H1 (cell line): ENCODE data around the gene TSSC4. TPM values are rescaled to one million over a fixed set of nuclear protein-coding genes. Genes with fewer than 3 reads are reported as not detected.
"Not testable (repeated sequence)": the region's sequence is repeated elsewhere in the genome, so short reads cannot be mapped to it uniquely, and the experiment has no call there.

Experiments used
- CTCF ChIA-PET: fragments of 300-600 bp; sonication (Branson Sonifier 250); formaldehyde crosslinking; loops from one replicate; lab custom pipeline; 2021; ENCODE audit not compliant: partially characterized antibody; lab: Charles Lee
- POLR2A ChIA-PET: fragments of 300-600 bp; sonication (Branson Sonifier 250); formaldehyde crosslinking; loops from one replicate; lab custom pipeline; 2021; ENCODE audit warnings: inconsistent platforms; ENCODE audit not compliant: partially characterized antibody; lab: Charles Lee
- DNase-seq, 2 experiments: peaks; one replicate each; pipeline versions ENCODE4 v3.0.0 to v3.0.0-alpha.2; 2010 to 2022; ENCODE audit warnings: low spot score in 2 of 2, low read depth in 1 of 2, mixed read lengths in 1 of 2
- FAIRE-seq: peaks from 2 replicates; lab custom pipeline; 2011; peaks lifted over from hg19 to GRCh38; lab: Jason Lieb, UNC
- H2AFZ ChIP-seq: 2 replicates; pipeline ENCODE4 v1.8.1; 2012; ENCODE audit warnings: low read length, inconsistent platforms
- H2AK5ac ChIP-seq: 2 replicates; pipeline ENCODE4 v1.6.1; 2013; ENCODE audit warnings: low read depth, low read length
- H2BK120ac ChIP-seq: replicated peaks from 2 replicates; pipeline ENCODE3; 2013; ENCODE audit warnings: low read depth, low read length, inconsistent platforms
- H2BK12ac ChIP-seq: 2 replicates; pipeline ENCODE4 v1.6.1; 2013; ENCODE audit warnings: low read depth, low read length
- H2BK15ac ChIP-seq: 2 replicates; pipeline ENCODE4 v1.6.1; 2013; ENCODE audit warnings: low read length
- H2BK20ac ChIP-seq: 2 replicates; pipeline ENCODE4 v1.6.1; 2013; ENCODE audit warnings: low read length
- H2BK5ac ChIP-seq: 2 replicates; pipeline ENCODE4 v1.6.1; 2013; ENCODE audit warnings: low read depth, low read length
- H3K14ac ChIP-seq: 2 replicates; pipeline ENCODE4 v1.6.1; 2013; ENCODE audit warnings: inconsistent platforms; ENCODE audit not compliant: insufficient read length
- H3K18ac ChIP-seq: 2 replicates; pipeline ENCODE4 v1.6.1; 2013; ENCODE audit warnings: low read length; ENCODE audit errors: extremely low read depth
- H3K23ac ChIP-seq: 2 replicates; pipeline ENCODE4 v1.6.1; 2013; ENCODE audit warnings: inconsistent platforms; ENCODE audit not compliant: insufficient read length
- H3K23me2 ChIP-seq: 2 replicates; pipeline ENCODE4 v1.6.1; 2013; ENCODE audit warnings: low read depth, low read length
- H3K27ac ChIP-seq: 2 replicates; pipeline ENCODE4 v1.6.1; 2011; ENCODE audit warnings: low read depth, low read length, inconsistent platforms
- H3K27me3 ChIP-seq, 4 experiments: replicated peaks in 1 of 4; 1 replicate in 1 of 4; 2 replicates in 3 of 4; pipeline versions ENCODE4 v1.6.1 to v1.8.1; 2011 to 2013; ENCODE audit warnings: low read length in 3 of 4, mild to moderate bottlenecking in 3 of 4, inconsistent platforms in 2 of 4, mixed read lengths in 2 of 4, moderate library complexity in 1 of 4; ENCODE audit not compliant: control insufficient read depth in 3 of 4, insufficient read depth in 3 of 4; ENCODE audit errors: extremely low read depth in 1 of 4
- H3K36me3 ChIP-seq, 4 experiments: 2 replicates each; pipeline versions ENCODE4 v1.6.1 to v1.8.1; 2011 to 2013; ENCODE audit warnings: mild to moderate bottlenecking in 4 of 4, low read length in 3 of 4, moderate library complexity in 2 of 4, control low read depth in 1 of 4, inconsistent platforms in 1 of 4; ENCODE audit not compliant: insufficient read depth in 4 of 4, control insufficient read depth in 2 of 4
- H3K4ac ChIP-seq: replicated peaks from 2 replicates; pipeline ENCODE3; 2013; ENCODE audit warnings: low read length, low read depth, mixed read lengths, inconsistent platforms; ENCODE audit not compliant: insufficient read length
- H3K4me1 ChIP-seq, 4 experiments: replicated peaks in 1 of 4; 1 replicate in 1 of 4; 2 replicates in 3 of 4; pipeline versions ENCODE4 v1.6.1 to v1.8.1; 2011 to 2013; ENCODE audit warnings: low read length in 3 of 4, inconsistent platforms in 2 of 4, mixed read lengths in 1 of 4; ENCODE audit not compliant: insufficient read depth in 4 of 4, control insufficient read depth in 3 of 4
- H3K4me2 ChIP-seq, 2 experiments: 2 replicates each; pipeline versions ENCODE4 v1.6.1 to v1.8.1; 2011 to 2013; ENCODE audit warnings: low read depth in 2 of 2, low read length in 2 of 2, control low read depth in 1 of 2, inconsistent platforms in 1 of 2, mild to moderate bottlenecking in 1 of 2; ENCODE audit not compliant: insufficient read depth in 1 of 2
- H3K4me3 ChIP-seq, 4 experiments: fragments of 200-600, 300-600 bp in 1 of 4; sonication (generic), shearing (Covaris generic), sonication (Bioruptor Twin) in 1 of 4; 2 replicates each; pipeline versions ENCODE4 v1.5.1 to v1.8.1; 2011 to 2016; ENCODE audit warnings: low read length in 4 of 4, low read depth in 3 of 4, control low read depth in 2 of 4, inconsistent platforms in 2 of 4, mild to moderate bottlenecking in 2 of 4, mixed read lengths in 1 of 4, moderate library complexity in 1 of 4; ENCODE audit not compliant: insufficient read depth in 2 of 4; ENCODE audit errors: extremely low read depth in 1 of 4
- H3K56ac ChIP-seq: replicated peaks from 2 replicates; pipeline ENCODE3; 2013; ENCODE audit warnings: low read depth, mild to moderate bottlenecking, mixed read lengths, low read length, inconsistent platforms; ENCODE audit not compliant: insufficient read length
- H3K79me1 ChIP-seq: 2 replicates; pipeline ENCODE4 v1.6.1; 2013; ENCODE audit warnings: low read depth, low read length, control low read depth
- H3K79me2 ChIP-seq, 2 experiments: 2 replicates each; pipeline versions ENCODE4 v1.6.1 to v1.8.1; 2012 to 2013; ENCODE audit warnings: low read length in 2 of 2, mild to moderate bottlenecking in 2 of 2, inconsistent platforms in 1 of 2; ENCODE audit not compliant: insufficient read depth in 2 of 2, control insufficient read depth in 1 of 2
- H3K9ac ChIP-seq, 4 experiments: replicated peaks in 1 of 4; 1 replicate in 1 of 4; 2 replicates in 3 of 4; pipeline versions ENCODE4 v1.6.1 to v1.8.1; 2011 to 2013; ENCODE audit warnings: low read depth in 3 of 4, low read length in 3 of 4, control low read depth in 2 of 4, mild to moderate bottlenecking in 2 of 4, moderate library complexity in 2 of 4, inconsistent platforms in 1 of 4; ENCODE audit errors: extremely low read depth in 1 of 4
- H3K9me3 ChIP-seq, 2 experiments: 2 replicates each; pipeline versions ENCODE4 v1.6.1 to v1.8.1; 2012 to 2013; ENCODE audit warnings: mild to moderate bottlenecking in 2 of 2, moderate library complexity in 2 of 2, control low read depth in 1 of 2, inconsistent platforms in 1 of 2, low read depth in 1 of 2, low read length in 1 of 2, mixed read lengths in 1 of 2; ENCODE audit not compliant: insufficient read depth in 2 of 2
- H4K20me1 ChIP-seq, 2 experiments: replicated peaks in 1 of 2; 2 replicates each; pipeline versions ENCODE3 to v1.8.1; 2011 to 2013; ENCODE audit warnings: inconsistent platforms in 2 of 2, low read length in 2 of 2, mild to moderate bottlenecking in 1 of 2; ENCODE audit not compliant: insufficient read depth in 2 of 2, control insufficient read depth in 1 of 2
- H4K5ac ChIP-seq: 2 replicates; pipeline ENCODE4 v1.6.1; 2013; ENCODE audit warnings: low read length, low read depth, mixed read lengths, inconsistent platforms; ENCODE audit not compliant: insufficient read length
- H4K8ac ChIP-seq: 2 replicates; pipeline ENCODE4 v1.8.0; 2013; ENCODE audit warnings: mild to moderate bottlenecking, moderate library complexity, low read length, inconsistent platforms; ENCODE audit not compliant: insufficient read depth; ENCODE audit errors: extremely low read depth
- H4K91ac ChIP-seq: replicated peaks from 2 replicates; pipeline ENCODE3; 2013; ENCODE audit warnings: low read length, mixed read lengths, inconsistent platforms; ENCODE audit not compliant: insufficient read length
- BACH1 ChIP-seq: IDR thresholded peaks from 2 replicates; pipeline ENCODE4 v1.6.1; 2012; ENCODE audit warnings: low read length, improper control_type of control experiment
- BCL11A ChIP-seq, 2 experiments: IDR thresholded peaks; one replicate each; pipeline ENCODE4 v1.6.1; 2011; ENCODE audit warnings: low read depth in 2 of 2, low read length in 2 of 2, mild to moderate bottlenecking in 2 of 2
- CREB1 ChIP-seq: IDR thresholded peaks from 2 replicates; pipeline ENCODE4 v1.6.1; 2012; ENCODE audit warnings: inconsistent platforms
- CTBP2 ChIP-seq: IDR thresholded peaks from 2 replicates; pipeline ENCODE4 v1.7.0; 2011; ENCODE audit warnings: borderline replicate concordance, mild to moderate bottlenecking, moderate library complexity, mixed read lengths, low read length; ENCODE audit not compliant: insufficient read depth, insufficient read length
- JUN ChIP-seq: IDR thresholded peaks from 2 replicates; pipeline ENCODE4 v1.6.1; 2011; ENCODE audit warnings: low read depth, mild to moderate bottlenecking, improper control_type of control experiment, low read length
- WGBS, 2 experiments: shearing (Covaris generic) in 1 of 2; methylation state at CpG; one replicate each; pipeline versions ENCODE4 v1.1.6 to v1.1.7; 2013 to 2015; ENCODE audit warnings: low lambda C conversion rate in 2 of 2, mixed read lengths in 2 of 2, inconsistent platforms in 1 of 2, low coverage in 1 of 2, missing lambda C conversion rate in 1 of 2; ENCODE audit not compliant: insufficient replicate concordance in 2 of 2, insufficient coverage in 1 of 2, insufficient read length in 1 of 2; ENCODE audit errors: extremely low coverage in 1 of 2, missing lambda C conversion rate in 1 of 2; 5-methylcytosine and 5-hydroxymethylcytosine counted together
- polyA plus RNA-seq, 7 experiments: library from polyadenylated mRNA; depleted of rRNA in 3 of 7; stranded (reverse) in 5 of 7; unstranded in 2 of 7; fragments of >200 nt in 5 of 7; fragments of 200-250 nt in 2 of 7; gene quantifications; 1 replicate in 5 of 7; 2 replicates in 1 of 7; 4 replicates in 1 of 7; pipeline versions ENCODE4 v1.2.1 to v1.2.3, GENCODE V29; 2011 to 2013; ENCODE audit warnings: missing spikeins in 2 of 7, mixed read lengths in 2 of 7
- total RNA-seq: library from RNA; stranded (reverse); fragmentation: NEBNext Ultra II Directional; extraction: Animal tissue kit (Norgen Biotek cat#: 25700); gene quantifications from 2 replicates; pipeline ENCODE4 v1.2.1, GENCODE V29; 2021
- TF ChIP-seq, protein P1 (sequence below), 3 experiments: IDR thresholded peaks; 1 replicate in 2 of 3; 2 replicates in 1 of 3; pipeline versions ENCODE4 v1.5.1 to v1.6.1; 2011; ENCODE audit warnings: low read length in 3 of 3, mild to moderate bottlenecking in 3 of 3, inconsistent platforms in 2 of 3, low read depth in 1 of 3, moderate library complexity in 1 of 3; ENCODE audit not compliant: insufficient read depth in 1 of 3; ENCODE audit errors: control extremely low read depth in 1 of 3
- TF ChIP-seq, protein P2 (sequence below): IDR thresholded peaks from 2 replicates; pipeline ENCODE4 v1.6.1; 2011; ENCODE audit warnings: low read depth, mild to moderate bottlenecking, low read length; ENCODE audit not compliant: insufficient read depth

TSSC4 gene
- total and polyA plus RNA-seq, 2 of the 8 experiments (the other 6 are each of a cell fraction or from before 2014, with no cell fraction given): 34.0 to 39.3 TPM

DNA sequence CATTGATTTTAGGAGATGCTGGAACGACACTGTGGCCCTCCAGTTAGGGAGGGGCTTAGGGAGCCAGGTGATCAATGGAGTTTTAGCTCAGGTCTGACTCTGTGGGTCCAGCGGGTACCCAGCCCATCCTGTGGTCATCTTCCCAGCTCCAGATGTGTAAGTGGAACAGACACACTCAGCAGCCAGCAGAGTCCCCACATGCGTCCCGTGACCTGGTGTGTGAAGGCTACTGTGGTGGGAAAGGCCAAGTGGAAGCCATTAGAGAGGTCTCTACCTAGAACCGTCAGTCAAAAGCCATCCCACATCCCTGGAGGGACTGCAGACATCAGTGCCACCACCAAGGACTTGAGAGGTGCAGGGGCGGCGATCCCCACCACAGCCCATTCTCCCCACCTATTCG, 43.3 kb upstream of the TSSC4 start (continued):
- TF ChIP-seq, protein P1, sequence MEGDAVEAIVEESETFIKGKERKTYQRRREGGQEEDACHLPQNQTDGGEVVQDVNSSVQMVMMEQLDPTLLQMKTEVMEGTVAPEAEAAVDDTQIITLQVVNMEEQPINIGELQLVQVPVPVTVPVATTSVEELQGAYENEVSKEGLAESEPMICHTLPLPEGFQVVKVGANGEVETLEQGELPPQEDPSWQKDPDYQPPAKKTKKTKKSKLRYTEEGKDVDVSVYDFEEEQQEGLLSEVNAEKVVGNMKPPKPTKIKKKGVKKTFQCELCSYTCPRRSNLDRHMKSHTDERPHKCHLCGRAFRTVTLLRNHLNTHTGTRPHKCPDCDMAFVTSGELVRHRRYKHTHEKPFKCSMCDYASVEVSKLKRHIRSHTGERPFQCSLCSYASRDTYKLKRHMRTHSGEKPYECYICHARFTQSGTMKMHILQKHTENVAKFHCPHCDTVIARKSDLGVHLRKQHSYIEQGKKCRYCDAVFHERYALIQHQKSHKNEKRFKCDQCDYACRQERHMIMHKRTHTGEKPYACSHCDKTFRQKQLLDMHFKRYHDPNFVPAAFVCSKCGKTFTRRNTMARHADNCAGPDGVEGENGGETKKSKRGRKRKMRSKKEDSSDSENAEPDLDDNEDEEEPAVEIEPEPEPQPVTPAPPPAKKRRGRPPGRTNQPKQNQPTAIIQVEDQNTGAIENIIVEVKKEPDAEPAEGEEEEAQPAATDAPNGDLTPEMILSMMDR (IDR thresholded peaks at IDR 0.05; ENCODE audit: control extremely low read depth in 1 of 3, insufficient read depth in 1 of 3, low read depth in 1 of 3, low read length in 3 of 3): no peak
- TF ChIP-seq CREB1 (no peak), BCL11A (IDR thresholded peaks at IDR 0.05; ENCODE audit: low read depth in 2 of 2, low read length in 2 of 2) (no peak), JUN (no peak), CTBP2 (no peak), BACH1 (no peak)
- TF ChIP-seq, protein P2, sequence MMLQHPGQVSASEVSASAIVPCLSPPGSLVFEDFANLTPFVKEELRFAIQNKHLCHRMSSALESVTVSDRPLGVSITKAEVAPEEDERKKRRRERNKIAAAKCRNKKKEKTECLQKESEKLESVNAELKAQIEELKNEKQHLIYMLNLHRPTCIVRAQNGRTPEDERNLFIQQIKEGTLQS: no peak

DNA sequence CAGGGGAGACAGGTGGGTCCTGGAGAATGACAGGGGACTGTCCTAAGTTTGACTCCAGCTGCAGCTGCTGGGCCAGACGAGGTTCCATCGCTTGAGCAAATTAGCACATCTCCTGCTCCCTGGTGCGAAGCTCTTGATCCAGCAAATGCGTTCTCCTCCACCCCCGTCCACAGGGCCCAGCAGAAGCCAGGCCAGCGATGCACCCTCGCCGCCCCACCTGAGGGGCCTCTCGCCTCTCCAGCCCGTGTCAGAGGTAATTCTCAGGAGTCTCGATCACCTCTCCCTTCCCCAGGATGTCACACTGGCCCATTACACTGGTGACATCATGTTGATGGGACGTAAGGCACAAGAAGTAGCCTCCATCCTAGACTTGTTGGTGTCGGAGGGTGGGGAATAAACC, 42.9 kb upstream of the TSSC4 start:
- H3K4me2 ChIP-seq, H2AFZ ChIP-seq, H3K23ac ChIP-seq, H3K23me2 ChIP-seq, H2AK5ac ChIP-seq, H3K14ac ChIP-seq, H3K4ac ChIP-seq, H3K56ac ChIP-seq, H4K5ac ChIP-seq, H2BK120ac ChIP-seq, DNase-seq, H3K79me2 ChIP-seq, H3K27me3 ChIP-seq, H3K9ac ChIP-seq, H2BK12ac ChIP-seq, H2BK15ac ChIP-seq, CTCF ChIA-PET, H3K4me3 ChIP-seq, H3K4me1 ChIP-seq, H4K8ac ChIP-seq, FAIRE-seq, H3K36me3 ChIP-seq, H3K18ac ChIP-seq, H2BK20ac ChIP-seq, H4K20me1 ChIP-seq, H2BK5ac ChIP-seq, H3K27ac ChIP-seq, H4K91ac ChIP-seq, H3K79me1 ChIP-seq: not testable (repeated sequence)
- POLR2A ChIA-PET: interaction anchor here (1.5 kb wide), 1 partner anchor 20 kb away, joined by 8 read pairs; the partner anchor contains the start of gene CD81
- H3K9me3 ChIP-seq: peaks cover 5 to 17% of the 10 kb centered on the region in 2 experiments; a peak in 2 of 4 replicates
- 92% methylated on average over 13 of the region's 13 CpGs; no CpG with 5 or more reads in 1 of the 2 experiments for WGBS, 2 experiments
